HepG2 (cell line): ENCODE results near the gene INTS7. TPM values are rescaled to one million over a fixed set of nuclear protein-coding genes. Genes with fewer than 3 reads are reported as not detected.

Experiments
- ATAC-seq: fragments of 200-7000 bp; cut with Tn5 transposase; 3 replicates; pipeline ENCODE4 v1.9.1; 2020; ENCODE audit warnings: mild to moderate bottlenecking, moderate library complexity
- BruUV-seq: library from RNA; stranded (reverse); fragments of 400-500 nt; replicated peaks from 2 replicates; lab custom pipeline; 2021; lab: Mats Ljungman, UMichigan
- CTCF ChIA-PET: fragments of 300-600 bp; formaldehyde crosslinking; extraction: SDS; loops from one replicate; lab custom pipeline; 2021; ENCODE audit warnings: low total read pairs, inconsistent platforms, low intra/inter-chr PET ratio; lab: Yijun Ruan, JAX
- POLR2A ChIA-PET: fragments of 350-600 bp; sonication (Branson Sonifier 250); formaldehyde crosslinking; loops from one replicate; lab custom pipeline; 2020; ENCODE audit warnings: antibody characterized with exemption, inconsistent platforms; lab: Yijun Ruan, JAX
- DNase-seq: peaks from one replicate; pipeline ENCODE4 v3.0.0-alpha.2; 2015; ENCODE audit warnings: low spot score
- FAIRE-seq: peaks from 3 replicates; lab custom pipeline; 2011; peaks lifted over from hg19 to GRCh38; lab: Jason Lieb, UNC
- H2AFZ ChIP-seq: one replicate; pipeline ENCODE4 v1.6.1; 2011; ENCODE audit warnings: low read length, inconsistent platforms
- H3K27ac ChIP-seq: fragments of 300-600 bp; 3 replicates; pipeline ENCODE4 v1.8.0; 2011; ENCODE audit warnings: mixed run types, mild to moderate bottlenecking, mixed read lengths, low read length, inconsistent platforms; ENCODE audit not compliant: insufficient read depth; ENCODE audit errors: extremely low read length
- H3K27me3 ChIP-seq, 2 experiments: fragments of 200-600 bp in 1 of 2; 2 replicates in 1 of 2; 3 replicates in 1 of 2; pipeline versions ENCODE4 v1.6.0 to v1.8.0; 2011; ENCODE audit warnings: low read length in 2 of 2, mild to moderate bottlenecking in 2 of 2, moderate library complexity in 2 of 2, inconsistent platforms in 1 of 2; ENCODE audit not compliant: insufficient read depth in 2 of 2, control insufficient read depth in 1 of 2
- H3K36me3 ChIP-seq, 2 experiments: fragments of 200-600 bp in 1 of 2; replicated peaks in 1 of 2; 2 replicates in 1 of 2; 3 replicates in 1 of 2; pipeline versions ENCODE4 v1.5.1 to v1.8.0; 2011; ENCODE audit warnings: low read length in 2 of 2, inconsistent platforms in 1 of 2; ENCODE audit not compliant: insufficient read depth in 2 of 2, control insufficient read depth in 1 of 2
- H3K4me1 ChIP-seq: 2 replicates; pipeline ENCODE4 v1.5.1; 2012; ENCODE audit warnings: low read length, inconsistent platforms; ENCODE audit not compliant: insufficient read depth
- H3K4me2 ChIP-seq: 2 replicates; pipeline ENCODE4 v1.6.0; 2011; ENCODE audit warnings: low read depth, low read length, inconsistent platforms
- H3K4me3 ChIP-seq, 3 experiments: fragments of 200-600 bp in 1 of 3; sonication (generic), shearing (Covaris generic) in 1 of 3; replicated peaks in 1 of 3; 2 replicates each; pipeline ENCODE4 v1.5.1; 2011 to 2016; ENCODE audit warnings: low read length in 3 of 3, inconsistent platforms in 2 of 3, low read depth in 2 of 3, mild to moderate bottlenecking in 2 of 3, control low read depth in 1 of 3, mixed read lengths in 1 of 3; ENCODE audit not compliant: insufficient read depth in 1 of 3
- H3K79me2 ChIP-seq: one replicate; pipeline ENCODE4 v1.6.1; 2011; ENCODE audit warnings: low read length, inconsistent platforms; ENCODE audit not compliant: insufficient read depth
- H3K9ac ChIP-seq: 2 replicates; pipeline ENCODE4 v1.6.0; 2011; ENCODE audit warnings: mild to moderate bottlenecking, low read depth, low read length, inconsistent platforms; ENCODE audit not compliant: insufficient read depth
- H3K9me3 ChIP-seq: 2 replicates; pipeline ENCODE4 v1.5.1; 2012; ENCODE audit warnings: mild to moderate bottlenecking, low read length
- H4K20me1 ChIP-seq: 2 replicates; pipeline ENCODE4 v1.6.0; 2011; ENCODE audit warnings: inconsistent platforms, mild to moderate bottlenecking, low read length, moderate library complexity; ENCODE audit not compliant: insufficient read depth
- CENPX ChIP-seq: sonication (generic); formaldehyde crosslinking; IDR thresholded peaks from 2 replicates; pipeline ENCODE4 v1.9.0; 2021; ENCODE audit warnings: mild to moderate bottlenecking, missing genetic modification reagents, moderate library complexity
- FOXO1 ChIP-seq: sonication (generic); formaldehyde crosslinking; IDR thresholded peaks from 2 replicates; pipeline ENCODE4 v1.4.0; 2020; ENCODE audit warnings: missing genetic modification reagents
- HOXA3 ChIP-seq: sonication (generic); formaldehyde crosslinking; IDR thresholded peaks from 2 replicates; pipeline ENCODE4 v1.5.0; 2020; ENCODE audit warnings: missing genetic modification reagents
- HOXA7 ChIP-seq: sonication (generic); formaldehyde crosslinking; IDR thresholded peaks from 2 replicates; pipeline ENCODE4 v1.8.1; 2022; ENCODE audit warnings: mild to moderate bottlenecking, missing genetic modification reagents, moderate library complexity
- MED1 ChIP-seq: sonication (generic); formaldehyde crosslinking; IDR thresholded peaks from 2 replicates; pipeline ENCODE4 v1.4.0; 2020; ENCODE audit warnings: missing genetic modification reagents
- SALL1 ChIP-seq: sonication (generic); formaldehyde crosslinking; IDR thresholded peaks from 2 replicates; pipeline ENCODE4 v1.8.0; 2022; ENCODE audit warnings: mild to moderate bottlenecking, missing genetic modification reagents
- ZBTB38 ChIP-seq: sonication (generic); formaldehyde crosslinking; IDR thresholded peaks from 2 replicates; pipeline ENCODE4 v1.5.1; 2020; ENCODE audit warnings: mild to moderate bottlenecking, missing genetic modification reagents
- ZMYM4 ChIP-seq: sonication (generic); formaldehyde crosslinking; IDR thresholded peaks from 2 replicates; pipeline ENCODE4 v1.8.1; 2023; ENCODE audit warnings: mild to moderate bottlenecking, missing genetic modification reagents
- ZNF652 ChIP-seq: IDR thresholded peaks from 2 replicates; pipeline ENCODE4 v1.6.1; 2016; ENCODE audit warnings: low read depth, borderline replicate concordance
- WGBS: methylation state at CpG from one replicate; pipeline ENCODE4 v1.1.6; 2017; ENCODE audit warnings: low lambda C conversion rate; 5-methylcytosine and 5-hydroxymethylcytosine counted together
- in situ Hi-C: cut with HindIII; loops from 2 replicates; pipeline ENCODE4 v1.10.0; 2017; ENCODE audit warnings: low pct_unique_long_range_greater_than_20kb; ENCODE audit not compliant: extremely low pct_ligation_motif_present
- intact Hi-C: fragments of 100-400 bp; cut with micrococcal nuclease; formaldehyde crosslinking; loops from one replicate; pipeline ENCODE4 v1.10.0; 2022; ENCODE audit not compliant: unreplicated experiment
- polyA plus RNA-seq, 8 experiments: library from polyadenylated mRNA; depleted of rRNA in 3 of 8; stranded (reverse) in 7 of 8; unstranded in 1 of 8; fragments of >200 nt; fragmentation: Illumina TruSeq in 4 of 8; extraction: Trizol in 4 of 8; gene quantifications; 2 replicates each; pipeline versions ENCODE4 v1.2.1 to v1.2.3, GENCODE V29; 2011 to 2016; ENCODE audit warnings: low read depth in 4 of 8, missing spikeins in 1 of 8, mixed read lengths in 1 of 8; ENCODE audit not compliant: insufficient read depth in 1 of 8
- total RNA-seq, 5 experiments: library from RNA; depleted of rRNA; stranded (reverse); fragments of >200 nt; fragmentation: Illumina TruSeq; extraction: Trizol; gene quantifications; 2 replicates each; pipeline ENCODE4 v1.2.3, GENCODE V29; 2016; ENCODE audit warnings: low read depth in 1 of 5
- TF ChIP-seq, protein P1 (sequence below): sonication (generic); formaldehyde crosslinking; IDR thresholded peaks from 2 replicates; pipeline ENCODE4 v1.4.0; 2020; ENCODE audit warnings: missing genetic modification reagents
- TF ChIP-seq, protein P2 (sequence below): sonication (generic); formaldehyde crosslinking; IDR thresholded peaks from 2 replicates; pipeline ENCODE4 v1.5.1; 2020; ENCODE audit warnings: mild to moderate bottlenecking, missing genetic modification reagents, moderate library complexity

Gene INTS7
- total and polyA plus RNA-seq, 2 of the 13 experiments (the other 11 are each of a cell fraction or from before 2014, with no cell fraction given): 18.3 to 22.4 TPM

GRCh38 chr1:211920141-211920572 is 115.2 kb downstream of the INTS7 start:
- in situ Hi-C loops (no loop called here), intact Hi-C loops (no loop called here)
- peak overlapping the region; percentile 37; the same call in 1 of the 2 replicates for H3K9ac ChIP-seq
- TF ChIP-seq, protein P1, sequence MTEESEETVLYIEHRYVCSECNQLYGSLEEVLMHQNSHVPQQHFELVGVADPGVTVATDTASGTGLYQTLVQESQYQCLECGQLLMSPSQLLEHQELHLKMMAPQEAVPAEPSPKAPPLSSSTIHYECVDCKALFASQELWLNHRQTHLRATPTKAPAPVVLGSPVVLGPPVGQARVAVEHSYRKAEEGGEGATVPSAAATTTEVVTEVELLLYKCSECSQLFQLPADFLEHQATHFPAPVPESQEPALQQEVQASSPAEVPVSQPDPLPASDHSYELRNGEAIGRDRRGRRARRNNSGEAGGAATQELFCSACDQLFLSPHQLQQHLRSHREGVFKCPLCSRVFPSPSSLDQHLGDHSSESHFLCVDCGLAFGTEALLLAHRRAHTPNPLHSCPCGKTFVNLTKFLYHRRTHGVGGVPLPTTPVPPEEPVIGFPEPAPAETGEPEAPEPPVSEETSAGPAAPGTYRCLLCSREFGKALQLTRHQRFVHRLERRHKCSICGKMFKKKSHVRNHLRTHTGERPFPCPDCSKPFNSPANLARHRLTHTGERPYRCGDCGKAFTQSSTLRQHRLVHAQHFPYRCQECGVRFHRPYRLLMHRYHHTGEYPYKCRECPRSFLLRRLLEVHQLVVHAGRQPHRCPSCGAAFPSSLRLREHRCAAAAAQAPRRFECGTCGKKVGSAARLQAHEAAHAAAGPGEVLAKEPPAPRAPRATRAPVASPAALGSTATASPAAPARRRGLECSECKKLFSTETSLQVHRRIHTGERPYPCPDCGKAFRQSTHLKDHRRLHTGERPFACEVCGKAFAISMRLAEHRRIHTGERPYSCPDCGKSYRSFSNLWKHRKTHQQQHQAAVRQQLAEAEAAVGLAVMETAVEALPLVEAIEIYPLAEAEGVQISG (CRISPR knock-in tag): no peak
- TF ChIP-seq ZBTB38 (0 out of 2 replicates have a peak, but pooled peaks have one; percentile 33), ZMYM4 (CRISPR knock-in tag) (0 out of 2 replicates have a peak, but pooled peaks have one; percentile 20), HOXA7 (CRISPR knock-in tag) (no peak), SALL1 (CRISPR knock-in tag) (peak; percentile 49; the same call in 1 of the 2 replicates), MED1 (CRISPR knock-in tag) (0 out of 2 replicates have a peak, but pooled peaks have one; percentile 10), CENPX (CRISPR knock-in tag) (no peak), ZNF652 (CRISPR knock-in tag) (0 out of 2 replicates have a peak, but pooled peaks have one; percentile 6), FOXO1 (CRISPR knock-in tag) (0 out of 2 replicates have a peak, but pooled peaks have one; percentile 17), HOXA3 (peak; percentile 6; the same call in 1 of the 2 replicates)
- TF ChIP-seq, protein P2, sequence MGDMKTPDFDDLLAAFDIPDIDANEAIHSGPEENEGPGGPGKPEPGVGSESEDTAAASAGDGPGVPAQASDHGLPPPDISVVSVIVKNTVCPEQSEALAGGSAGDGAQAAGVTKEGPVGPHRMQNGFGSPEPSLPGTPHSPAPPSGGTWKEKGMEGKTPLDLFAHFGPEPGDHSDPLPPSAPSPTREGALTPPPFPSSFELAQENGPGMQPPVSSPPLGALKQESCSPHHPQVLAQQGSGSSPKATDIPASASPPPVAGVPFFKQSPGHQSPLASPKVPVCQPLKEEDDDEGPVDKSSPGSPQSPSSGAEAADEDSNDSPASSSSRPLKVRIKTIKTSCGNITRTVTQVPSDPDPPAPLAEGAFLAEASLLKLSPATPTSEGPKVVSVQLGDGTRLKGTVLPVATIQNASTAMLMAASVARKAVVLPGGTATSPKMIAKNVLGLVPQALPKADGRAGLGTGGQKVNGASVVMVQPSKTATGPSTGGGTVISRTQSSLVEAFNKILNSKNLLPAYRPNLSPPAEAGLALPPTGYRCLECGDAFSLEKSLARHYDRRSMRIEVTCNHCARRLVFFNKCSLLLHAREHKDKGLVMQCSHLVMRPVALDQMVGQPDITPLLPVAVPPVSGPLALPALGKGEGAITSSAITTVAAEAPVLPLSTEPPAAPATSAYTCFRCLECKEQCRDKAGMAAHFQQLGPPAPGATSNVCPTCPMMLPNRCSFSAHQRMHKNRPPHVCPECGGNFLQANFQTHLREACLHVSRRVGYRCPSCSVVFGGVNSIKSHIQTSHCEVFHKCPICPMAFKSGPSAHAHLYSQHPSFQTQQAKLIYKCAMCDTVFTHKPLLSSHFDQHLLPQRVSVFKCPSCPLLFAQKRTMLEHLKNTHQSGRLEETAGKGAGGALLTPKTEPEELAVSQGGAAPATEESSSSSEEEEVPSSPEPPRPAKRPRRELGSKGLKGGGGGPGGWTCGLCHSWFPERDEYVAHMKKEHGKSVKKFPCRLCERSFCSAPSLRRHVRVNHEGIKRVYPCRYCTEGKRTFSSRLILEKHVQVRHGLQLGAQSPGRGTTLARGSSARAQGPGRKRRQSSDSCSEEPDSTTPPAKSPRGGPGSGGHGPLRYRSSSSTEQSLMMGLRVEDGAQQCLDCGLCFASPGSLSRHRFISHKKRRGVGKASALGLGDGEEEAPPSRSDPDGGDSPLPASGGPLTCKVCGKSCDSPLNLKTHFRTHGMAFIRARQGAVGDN: 0 out of 2 replicates have a peak, but pooled peaks have one; percentile 4
- FAIRE-seq: peak; percentile 32
- WGBS: 30% methylated on average over 5 of the region's 5 CpGs
- ATAC-seq: 0 out of 3 replicates have a peak, but pooled peaks have one; percentile 8
- H3K4me1 ChIP-seq: peaks cover 71% of the 10 kb centered on the region
- H3K9me3 ChIP-seq: no peaks in the 10 kb centered on the region
- CTCF ChIA-PET: no interaction called here
- H3K27ac ChIP-seq: peak overlapping the region; percentile 78
- H3K79me2 ChIP-seq: no peaks in the 10 kb centered on the region
- H3K4me2 ChIP-seq: peak overlapping the region; percentile 72
- H2AFZ ChIP-seq: peak overlapping the region; percentile 30
- no peaks in the 10 kb centered on the region for H4K20me1 ChIP-seq
- H3K4me3 ChIP-seq: peak overlapping the region in 2 of 3 experiments; percentile 28 to 42; a peak in 2 of 6 replicates
- no TSS peak for BruUV-seq
- H3K36me3 ChIP-seq: no peaks in the 10 kb centered on the region
- H3K27me3 ChIP-seq: no peaks in the 10 kb centered on the region
- POLR2A ChIA-PET: interaction anchor here (0.7 to 2.3 kb wide), 6 partner anchors 9 to 115 kb away, joined by 3 to 12 read pairs (median 4); partner anchors contain the start of genes DTL and INTS7
- DNase-seq: no peak
